Measurements from ENCODE around the gene TDRD5.
"Not testable (repeated sequence)": the region's sequence is repeated elsewhere in the genome, so short reads cannot be mapped to it uniquely, and the experiment has no call there.

DNA sequence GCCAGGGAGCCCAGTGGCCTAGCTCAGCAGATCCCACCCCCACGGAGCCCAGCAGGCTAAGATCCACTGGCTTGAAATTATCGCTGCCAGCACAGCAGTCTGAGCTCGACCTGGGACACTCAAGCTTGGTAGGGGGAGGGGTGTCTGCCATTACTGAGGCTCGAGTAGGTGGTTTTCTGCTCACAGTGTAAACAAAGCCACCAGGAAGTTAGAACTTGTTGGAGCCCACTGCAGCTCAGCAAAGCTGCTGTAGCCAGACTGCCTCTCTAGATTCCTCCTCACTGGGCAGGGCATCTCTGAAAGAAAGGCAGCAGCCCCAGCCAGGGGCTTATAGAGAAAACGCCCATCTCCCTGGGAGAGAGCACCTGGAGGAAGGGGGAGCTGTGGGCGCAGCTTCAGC is 102.9 kb downstream of the TDRD5 start:
- TF ChIP-seq, protein P1, sequence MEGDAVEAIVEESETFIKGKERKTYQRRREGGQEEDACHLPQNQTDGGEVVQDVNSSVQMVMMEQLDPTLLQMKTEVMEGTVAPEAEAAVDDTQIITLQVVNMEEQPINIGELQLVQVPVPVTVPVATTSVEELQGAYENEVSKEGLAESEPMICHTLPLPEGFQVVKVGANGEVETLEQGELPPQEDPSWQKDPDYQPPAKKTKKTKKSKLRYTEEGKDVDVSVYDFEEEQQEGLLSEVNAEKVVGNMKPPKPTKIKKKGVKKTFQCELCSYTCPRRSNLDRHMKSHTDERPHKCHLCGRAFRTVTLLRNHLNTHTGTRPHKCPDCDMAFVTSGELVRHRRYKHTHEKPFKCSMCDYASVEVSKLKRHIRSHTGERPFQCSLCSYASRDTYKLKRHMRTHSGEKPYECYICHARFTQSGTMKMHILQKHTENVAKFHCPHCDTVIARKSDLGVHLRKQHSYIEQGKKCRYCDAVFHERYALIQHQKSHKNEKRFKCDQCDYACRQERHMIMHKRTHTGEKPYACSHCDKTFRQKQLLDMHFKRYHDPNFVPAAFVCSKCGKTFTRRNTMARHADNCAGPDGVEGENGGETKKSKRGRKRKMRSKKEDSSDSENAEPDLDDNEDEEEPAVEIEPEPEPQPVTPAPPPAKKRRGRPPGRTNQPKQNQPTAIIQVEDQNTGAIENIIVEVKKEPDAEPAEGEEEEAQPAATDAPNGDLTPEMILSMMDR (IDR thresholded peaks at IDR 0.05; ENCODE audit: low read depth, low read length), result not testable (repeated sequence)
- TF ChIP-seq EZH2phosphoT487 (IDR thresholded peaks at IDR 0.05; ENCODE audit: low read depth), result not testable (repeated sequence)

All from OCI-LY3 (cell line).